HEK293 (cell line): ENCODE data around the gene TC2N.

ENCODE experiments used
- CTCF ChIP-seq: fragments of 450-650 bp; formaldehyde crosslinking; IDR thresholded peaks from 2 replicates; pipeline ENCODE4 v1.5.1; 2016; ENCODE audit warnings: missing biosample characterization, missing genetic modification characterization
- EGR2 ChIP-seq: fragments of 450-650 bp; formaldehyde crosslinking; IDR thresholded peaks from 2 replicates; pipeline ENCODE4 v1.5.1; 2016; ENCODE audit warnings: low read depth, missing biosample characterization, missing genetic modification characterization
- KLF17 ChIP-seq: fragments of 450-650 bp; formaldehyde crosslinking; IDR thresholded peaks from 2 replicates; pipeline ENCODE4 v1.5.1; 2016; ENCODE audit warnings: missing biosample characterization, missing genetic modification characterization
- KLF8 ChIP-seq: fragments of 450-650 bp; formaldehyde crosslinking; IDR thresholded peaks from 2 replicates; pipeline ENCODE4 v1.5.1; 2016; ENCODE audit warnings: missing biosample characterization, missing genetic modification characterization
- TRIM28 ChIP-seq: IDR thresholded peaks from 2 replicates; pipeline ENCODE4 v1.6.1; 2011; ENCODE audit warnings: low read length, control low read depth, borderline replicate concordance

- TF ChIP-seq CTCF (no peak), KLF8 (tag by site-specific recombination) (no peak), EGR2 (tag by site-specific recombination) (no peak), KLF17 (tag by site-specific recombination) (no peak), TRIM28 (no peak)
Measured at GRCh38 chr14:91872517-91873470, 5.5 kb upstream of the TC2N start.
